RWPE1 (cell line): ENCODE measurements around the gene MLKL.
"Not testable (repeated sequence)": the region's sequence is repeated elsewhere in the genome, so short reads cannot be mapped to it uniquely, and the experiment has no call there.

Source experiments
- CTCF ChIA-PET: fragments of 350-600 bp; sonication (Branson Sonifier 250); formaldehyde crosslinking; extraction: SDS; loops from one replicate; lab custom pipeline; 2021; lab: Yijun Ruan, JAX
- POLR2A ChIA-PET: fragments of 400-600 bp; formaldehyde crosslinking; extraction: SDS; loops from one replicate; lab custom pipeline; 2020; ENCODE audit warnings: antibody characterized with exemption; ENCODE audit not compliant: low non-redundant PET; lab: Yijun Ruan, JAX
- DNase-seq: peaks from one replicate; pipeline ENCODE4 v3.0.0; 2012; ENCODE audit warnings: low spot score
- H3K27ac ChIP-seq: fragments of 450-650 bp; 2 replicates; pipeline ENCODE4 v1.5.1; 2017
- CTCF ChIP-seq: fragments of 450-650 bp; conservative IDR thresholded peaks from 2 replicates; pipeline ENCODE4 v1.5.1; 2017; ENCODE audit warnings: low read depth, mild to moderate bottlenecking

The MLKL gene

GRCh38 chr16:74679983-74680382 is 20.7 kb downstream of the MLKL start:
- CTCF ChIA-PET, result no interaction called here
- POLR2A ChIA-PET, result no interaction called here
- H3K27ac ChIP-seq, result no peak overlapping the region
- no peak for TF ChIP-seq CTCF
- no peak for DNase-seq

GRCh38 chr16:74677868-74678267 is 22.8 kb downstream of the MLKL start:
- ChIA-PET POLR2A (interaction anchor here (0.7 kb wide), 1 partner anchor 11 kb away, joined by 3 read pairs; the partner anchor contains the start of gene RFWD3), CTCF (interaction anchor here (0.7 kb wide), 1 partner anchor 14 kb away, joined by 3 read pairs; no protein-coding TSS in a partner anchor)
- TF ChIP-seq CTCF, result no peak
- no peak for DNase-seq
- no peak overlapping the region for H3K27ac ChIP-seq

GRCh38 chr16:74673876-74674275 is 26.8 kb downstream of the MLKL start:
- no peak overlapping the region for H3K27ac ChIP-seq
- ChIA-PET POLR2A (no interaction called here), CTCF (no interaction called here)
- no peak for TF ChIP-seq CTCF
- no peak for DNase-seq

GRCh38 chr16:74668877-74669276 is 31.8 kb downstream of the MLKL start:
- CTCF ChIA-PET, DNase-seq, H3K27ac ChIP-seq: not testable (repeated sequence)
- POLR2A ChIA-PET, result interaction anchor here (0.6 kb wide), 1 partner anchor 235 kb away, joined by 11 read pairs; no protein-coding TSS in a partner anchor

- ChIA-PET POLR2A (interaction anchor here (0.5 to 1.1 kb wide), 3 partner anchors 10 to 243 kb away, joined by 3 to 6 read pairs (median 3); no protein-coding TSS in a partner anchor), CTCF (interaction anchor here (0.5 to 0.6 kb wide), 2 partner anchors 69 to 161 kb away, joined by 3 to 4 read pairs; no protein-coding TSS in a partner anchor)
- peak; percentile 17 for DNase-seq
- TF ChIP-seq CTCF, result no peak
- H3K27ac ChIP-seq, result peak overlapping the region; percentile 85
These were observed 33.4 kb downstream of the MLKL start for GRCh38 chr16:74667255-74667700.

- POLR2A ChIA-PET, result interaction anchor here (0.5 to 1.1 kb wide), 3 partner anchors 11 to 243 kb away, joined by 3 to 6 read pairs (median 3); no protein-coding TSS in a partner anchor
- peak within 1 kb of the TSS; percentile 85 for H3K27ac ChIP-seq
- no peak for TF ChIP-seq CTCF
- CTCF ChIA-PET, result interaction anchor here (0.5 kb wide), 1 partner anchor 69 kb away, joined by 3 read pairs; no protein-coding TSS in a partner anchor
- peak; percentile 100 for DNase-seq
These were observed 34.0 kb downstream of the MLKL start, which contains the start of gene RFWD3 for GRCh38 chr16:74666425-74667254. Gene RFWD3 (minus strand): TSS chr16:74666877. CDS start chr16:74661449, 5,428 bp downstream.
